Ovary (tissue), 9 donors: ENCODE results near the gene COG5. TPM values are rescaled to one million over a fixed set of nuclear protein-coding genes. Genes with fewer than 3 reads are reported as not detected.

Source experiments
- DNase-seq, 5 donors: peaks; one replicate each; pipeline ENCODE4 v3.0.0-alpha.2; 2019 to 2020
- H3K27ac ChIP-seq, 2 donors: fragments of 200-600 bp; one replicate each; pipeline versions ENCODE4 v1.5.1 to v1.8.0; 2019 to 2022
- H3K27me3 ChIP-seq: fragments of 200-600 bp; one replicate; pipeline ENCODE4 v1.8.0; 2022
- H3K36me3 ChIP-seq: fragments of 200-600 bp; sonication (generic); one replicate; pipeline ENCODE4 v1.5.1; 2019
- H3K4me1 ChIP-seq: one replicate; pipeline ENCODE4 v1.8.1; 2013; ENCODE audit warnings: mild to moderate bottlenecking, moderate library complexity; ENCODE audit not compliant: insufficient read depth
- H3K4me3 ChIP-seq: fragments of 200-600 bp; sonication (generic); one replicate; pipeline ENCODE4 v1.5.1; 2017
- H3K9me3 ChIP-seq, 2 donors: fragments of 200-600 bp in 1 of 2; sonication (generic) in 1 of 2; one replicate each; pipeline versions ENCODE4 v1.5.1 to v1.8.1; 2013 to 2019; ENCODE audit warnings: mild to moderate bottlenecking in 1 of 2, moderate library complexity in 1 of 2
- EP300 ChIP-seq: sonication (generic); formaldehyde crosslinking; IDR thresholded peaks from one replicate; pipeline ENCODE4 v1.6.1; 2017; ENCODE audit warnings: antibody characterized with exemption
- POLR2A ChIP-seq: fragments of 450-650 bp; IDR thresholded peaks from one replicate; pipeline ENCODE4 v1.6.1; 2017; ENCODE audit warnings: antibody characterized with exemption, mild to moderate bottlenecking, moderate library complexity
- WGBS, 3 donors: extraction: QIAGEN DNeasy Blood & Tissue Kit in 1 of 3; methylation state at CpG; one replicate each; pipeline versions ENCODE4 v1.1.5 to v1.1.7; 2013 to 2017; 5-methylcytosine and 5-hydroxymethylcytosine counted together
- intact Hi-C, 4 donors: fragments of 100-400 bp; cut with DNase I; formaldehyde crosslinking; loops; one replicate each; pipeline versions ENCODE4 v1.11.0 to v1.15.1; 2022 to 2023
- polyA plus RNA-seq, 2 donors: library from polyadenylated mRNA; stranded (reverse); fragments of 200-250 nt in 1 of 2; fragments of 350-450 nt in 1 of 2; fragmentation: Illumina TruSeq in 1 of 2; extraction: RNeasy Lipid Tissue Mini Kit (QIAGEN cat#74804) in 1 of 2; gene quantifications; one replicate each; pipeline ENCODE4 v1.2.3, GENCODE V29; 2013 to 2014
- total RNA-seq, 7 donors: library from RNA; depleted of rRNA in 2 of 7; stranded (reverse); fragments of >200 nt in 2 of 7; fragmentation: NEBNext Ultra II Directional in 3 of 7; extraction: Animal tissue kit (Norgen Biotek cat#: 25700) in 3 of 7; gene quantifications; one replicate each; pipeline versions ENCODE4 v1.1.0 to v1.2.4, GENCODE V29; 2016 to 2023
- TF ChIP-seq, protein P1 (sequence below), 3 donors: fragments of 450-650 bp in 2 of 3; fragments of 200-600 bp in 1 of 3; IDR thresholded peaks; one replicate each; pipeline versions ENCODE4 v1.5.1 to v1.8.0; 2016 to 2022; ENCODE audit warnings: antibody characterized with exemption in 3 of 3, mild to moderate bottlenecking in 1 of 3
- donor health status: DM: no; HTN: no; CAD: no; lungs with moderate emphysema.
- donor health status: DM: no; HTN: no; CAD: no.
- donor health status: Bipolar disorder and iron deficiency.
- donor health status: DM: yes; HTN: yes; CAD: no.
- donor health status: DM: no; HTN: no; CAD: no.
- donor health status: DM: yes; HTN: yes; CAD: no.

The COG5 gene
- total and polyA plus RNA-seq, 9 donors = 10.3 to 49.7 (median 37.6) TPM

DNA sequence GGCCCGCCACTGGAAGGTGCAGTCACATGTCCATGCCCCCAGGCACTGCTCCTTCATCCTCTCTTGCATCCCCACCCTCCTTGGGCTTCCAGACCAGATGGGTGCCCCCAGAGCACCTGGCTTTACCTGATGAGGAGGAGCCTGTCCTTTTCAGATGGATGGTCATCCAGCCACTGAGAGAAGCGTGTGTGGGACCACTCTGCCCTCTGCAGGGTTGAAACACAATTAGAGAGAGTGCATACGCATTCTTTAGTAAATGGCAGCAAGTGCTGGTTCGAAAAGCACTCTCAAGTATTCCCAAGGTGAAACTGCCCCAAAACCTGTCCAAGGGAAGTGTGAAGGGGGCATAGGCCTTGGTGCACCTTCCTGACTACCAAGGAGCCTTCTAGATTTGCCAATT lies 353.3 kb downstream of the COG5 start:
- H3K36me3 ChIP-seq = no peaks in the 10 kb centered on the region
- TF ChIP-seq, protein P1, sequence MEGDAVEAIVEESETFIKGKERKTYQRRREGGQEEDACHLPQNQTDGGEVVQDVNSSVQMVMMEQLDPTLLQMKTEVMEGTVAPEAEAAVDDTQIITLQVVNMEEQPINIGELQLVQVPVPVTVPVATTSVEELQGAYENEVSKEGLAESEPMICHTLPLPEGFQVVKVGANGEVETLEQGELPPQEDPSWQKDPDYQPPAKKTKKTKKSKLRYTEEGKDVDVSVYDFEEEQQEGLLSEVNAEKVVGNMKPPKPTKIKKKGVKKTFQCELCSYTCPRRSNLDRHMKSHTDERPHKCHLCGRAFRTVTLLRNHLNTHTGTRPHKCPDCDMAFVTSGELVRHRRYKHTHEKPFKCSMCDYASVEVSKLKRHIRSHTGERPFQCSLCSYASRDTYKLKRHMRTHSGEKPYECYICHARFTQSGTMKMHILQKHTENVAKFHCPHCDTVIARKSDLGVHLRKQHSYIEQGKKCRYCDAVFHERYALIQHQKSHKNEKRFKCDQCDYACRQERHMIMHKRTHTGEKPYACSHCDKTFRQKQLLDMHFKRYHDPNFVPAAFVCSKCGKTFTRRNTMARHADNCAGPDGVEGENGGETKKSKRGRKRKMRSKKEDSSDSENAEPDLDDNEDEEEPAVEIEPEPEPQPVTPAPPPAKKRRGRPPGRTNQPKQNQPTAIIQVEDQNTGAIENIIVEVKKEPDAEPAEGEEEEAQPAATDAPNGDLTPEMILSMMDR (IDR thresholded peaks at IDR 0.05) = no peak
- no peak for TF ChIP-seq POLR2A
- H3K4me3 ChIP-seq = no peak overlapping the region
- no peaks in the 10 kb centered on the region for H3K27me3 ChIP-seq
- intact Hi-C loops = no loop called here
- 96 to 98% (median 96%) methylated on average over 4 of the region's 4 CpGs for WGBS, 3 donors
- no peak overlapping the region for H3K27ac ChIP-seq
- DNase-seq = no peak
- no peaks in the 10 kb centered on the region for H3K9me3 ChIP-seq
- peaks cover 5% of the 10 kb centered on the region for H3K4me1 ChIP-seq

DNA sequence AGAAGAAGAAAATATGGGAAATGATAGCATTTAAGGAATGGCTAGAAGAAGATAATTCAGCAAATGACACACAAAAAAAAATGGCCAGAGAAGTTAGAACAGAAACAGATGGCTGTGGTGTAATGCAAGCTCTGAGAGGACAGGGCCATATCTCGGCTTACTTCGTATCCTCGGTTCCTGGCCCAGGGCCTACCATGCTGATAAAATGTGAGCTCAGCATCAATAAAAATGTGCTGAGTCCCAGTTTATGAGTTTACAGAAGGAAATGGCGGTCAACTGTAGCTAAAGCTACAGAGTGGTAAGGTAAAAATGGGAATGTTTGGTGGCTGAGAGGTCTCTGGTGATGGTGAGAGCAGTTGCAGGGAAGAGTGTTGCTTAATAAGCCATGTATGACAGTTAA lies 354.2 kb downstream of the COG5 start:
- H3K9me3 ChIP-seq = no peaks in the 10 kb centered on the region
- H3K4me1 ChIP-seq = peaks cover 5% of the 10 kb centered on the region
- H3K27ac ChIP-seq = no peak overlapping the region
- intact Hi-C loops = no loop called here
- H3K27me3 ChIP-seq = no peaks in the 10 kb centered on the region
- H3K4me3 ChIP-seq = no peak overlapping the region
- WGBS, 3 donors = 93 to 97% (median 97%) methylated on average over 4 of the region's 4 CpGs
- no peaks in the 10 kb centered on the region for H3K36me3 ChIP-seq
- DNase-seq = no peak
- TF ChIP-seq POLR2A (no peak), EP300 (no peak)
- TF ChIP-seq, protein P1 (IDR thresholded peaks at IDR 0.05) = no peak

DNA sequence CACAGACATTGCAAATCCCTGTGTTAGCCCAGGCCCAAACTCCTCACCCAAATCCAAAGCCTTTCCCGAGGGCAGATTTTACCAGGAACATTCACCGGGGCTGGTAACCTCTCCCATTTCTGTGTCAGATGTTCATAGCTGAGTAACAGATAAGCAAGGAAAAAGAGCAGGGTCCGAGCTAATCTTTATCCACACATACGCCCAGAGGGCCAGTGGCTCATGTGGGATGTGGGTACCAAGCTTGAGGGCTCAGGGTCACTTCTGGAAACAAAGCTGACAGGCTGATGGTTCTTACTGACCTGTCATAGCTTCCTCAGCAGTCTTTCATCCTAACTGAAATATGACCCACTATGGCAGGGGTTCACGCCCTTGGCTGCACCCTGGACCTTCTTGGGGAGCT lies 355.2 kb downstream of the COG5 start:
- intact Hi-C loops = no loop called here

GRCh38 chr7:107208024-107208521 lies 355.6 kb downstream of the COG5 start:
- intact Hi-C loops = no loop called here
- 55 to 64% (median 56%) methylated on average over 3 of the region's 3 CpGs for WGBS, 3 donors
- DNase-seq = no peak
- Histone ChIP-seq H3K36me3 (no peaks in the 10 kb centered on the region), H3K4me1 (peaks cover 5% of the 10 kb centered on the region), H3K4me3 (no peak overlapping the region), H3K27me3 (no peaks in the 10 kb centered on the region), H3K9me3 (no peaks in the 10 kb centered on the region), H3K27ac (no peak overlapping the region)
- TF ChIP-seq EP300 = no peak
- TF ChIP-seq, protein P1 (IDR thresholded peaks at IDR 0.05) = no peak
- no peak for TF ChIP-seq POLR2A

More for the DNA sequence above, 355.2 kb downstream of the COG5 start:
- H3K9me3 ChIP-seq = no peaks in the 10 kb centered on the region
- peaks cover 5% of the 10 kb centered on the region for H3K4me1 ChIP-seq
- TF ChIP-seq EP300 (no peak), POLR2A (no peak)
- TF ChIP-seq, protein P1 (IDR thresholded peaks at IDR 0.05) = no peak
- no peak overlapping the region for H3K4me3 ChIP-seq
- no peaks in the 10 kb centered on the region for H3K36me3 ChIP-seq
- H3K27me3 ChIP-seq = no peaks in the 10 kb centered on the region
- 84 to 95% (median 92%) methylated on average over 5 of the region's 5 CpGs for WGBS, 3 donors
- no peak overlapping the region for H3K27ac ChIP-seq
- no peak for DNase-seq

DNA sequence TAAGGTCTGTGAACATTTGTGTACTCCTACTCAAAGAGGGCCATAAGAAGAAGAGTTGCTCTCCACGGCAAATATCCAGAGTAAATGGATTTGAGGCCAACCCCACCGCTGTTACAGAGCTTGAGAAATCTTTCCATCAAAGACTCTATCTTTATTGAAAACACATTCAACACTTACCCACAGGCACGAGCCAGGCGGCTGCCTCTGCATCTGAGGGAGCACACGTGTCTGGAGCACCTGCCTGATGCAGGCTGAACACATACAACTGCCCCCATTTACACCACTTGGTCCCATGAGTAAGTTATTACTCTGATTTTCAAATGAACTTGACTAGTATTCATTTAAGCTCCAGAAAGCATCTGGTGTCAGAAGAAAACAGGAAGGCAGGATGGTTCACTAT lies 356.3 kb downstream of the COG5 start:
- Histone ChIP-seq H3K4me3 (no peak overlapping the region), H3K9me3 (no peaks in the 10 kb centered on the region), H3K27me3 (no peaks in the 10 kb centered on the region), H3K27ac (no peak overlapping the region), H3K4me1 (peaks cover 5% of the 10 kb centered on the region), H3K36me3 (no peaks in the 10 kb centered on the region)
- 93 to 96% (median 96%) methylated on average over 5 of the region's 5 CpGs for WGBS, 3 donors
- no peak for DNase-seq
- intact Hi-C loops = no loop called here
- TF ChIP-seq, protein P1 (IDR thresholded peaks at IDR 0.05) = no peak
- TF ChIP-seq POLR2A = no peak
- TF ChIP-seq EP300 = no peak
